Ishikawa (cell line): ENCODE data around the gene ST14.

Experiments used
- EGR1 ChIP-seq: IDR thresholded peaks from 2 replicates; pipeline ENCODE4 v1.6.1; 2012
- EP300 ChIP-seq: IDR thresholded peaks from 2 replicates; pipeline ENCODE4 v1.6.1; 2012; ENCODE audit warnings: borderline replicate concordance
- MAX ChIP-seq: IDR thresholded peaks from 2 replicates; pipeline ENCODE4 v1.6.1; 2012
- NFIC ChIP-seq: IDR thresholded peaks from 2 replicates; pipeline ENCODE4 v1.6.1; 2012
- TAF1 ChIP-seq: IDR thresholded peaks from 2 replicates; pipeline ENCODE4 v1.6.1; 2012; ENCODE audit warnings: low read depth, mild to moderate bottlenecking

DNA sequence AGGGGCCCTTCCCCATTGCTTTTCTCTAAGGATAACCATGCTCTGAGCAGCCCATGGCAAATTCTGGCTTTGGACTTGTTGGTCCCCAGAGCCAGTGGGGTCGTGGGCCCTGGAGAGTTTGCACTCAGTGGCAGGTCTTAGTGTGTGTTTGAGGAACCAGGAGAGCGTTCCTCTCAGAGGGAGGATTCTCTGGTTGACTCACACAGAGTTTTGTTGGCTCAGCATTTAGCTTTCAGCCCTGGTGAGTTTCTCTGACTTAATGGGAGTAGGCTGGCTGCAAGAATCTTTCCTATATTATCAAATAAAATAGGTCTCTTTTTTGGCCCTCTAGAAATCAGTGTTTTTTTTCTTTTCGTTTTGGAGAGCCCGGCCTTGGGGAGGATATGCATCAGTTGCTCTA, 20.9 kb downstream of the ST14 start:
- no peak for TF ChIP-seq EP300
- TF ChIP-seq MAX = no peak
- no peak for TF ChIP-seq NFIC
- TF ChIP-seq EGR1 = no peak
- no peak for TF ChIP-seq TAF1
